ENCODE results near the gene OSTF1. TPM values are rescaled to one million over a fixed set of nuclear protein-coding genes. Genes with fewer than 3 reads are reported as not detected.
A peak's percentile ranks its signal among the peaks of the same experiment; 100 is the strongest.

Gene OSTF1
- total and polyA plus RNA-seq, 3 experiments from 2014 or later, result 71.9 to 170 (median 76.0) TPM

- H3K27me3 ChIP-seq (ENCODE audit: insufficient read depth, low read length, poor library complexity, severe bottlenecking), result no peaks in the 10 kb centered on the region
- peak overlapping the region in 6 of 8 donors; percentile 15 to 91 (median 52) for H3K27ac Mint-ChIP-seq
- H3K9me3 ChIP-seq (ENCODE audit: low read length), result no peaks in the 10 kb centered on the region
- no peaks in the 10 kb centered on the region for H3K9me3 Mint-ChIP-seq
- ChIA-PET CTCF (interaction anchor here (1.1 to 1.8 kb wide), 2 partner anchors 43 to 120 kb away, joined by 4 read pairs; partner anchors contain the start of gene CARNMT1), POLR2A (interaction anchor here (0.7 kb wide), 1 partner anchor 43 kb away, joined by 4 read pairs; no protein-coding TSS in a partner anchor)
- peaks cover 8% of the 10 kb centered on the region for H3K36me3 ChIP-seq (ENCODE audit: insufficient read depth, low read length)
- no peak overlapping the region for H3K4me3 ChIP-seq (ENCODE audit: low read length)
- peak in 4 of 5 donors; percentile 16 to 68 (median 25) for DNase-seq
- no peak overlapping the region for H3K27ac ChIP-seq (ENCODE audit: low read depth, low read length)
- no peaks in the 10 kb centered on the region for H3K27me3 Mint-ChIP-seq
- H3K36me3 Mint-ChIP-seq, result peaks cover 9 to 67% (median 22%) of the 10 kb centered on the region in 3 donors
- no peak overlapping the region for H3K4me3 Mint-ChIP-seq
- peaks cover 7% of the 10 kb centered on the region for H3K4me1 ChIP-seq (ENCODE audit: insufficient read depth, low read length)
- peaks cover 13 to 15% (median 15%) of the 10 kb centered on the region in 3 donors for H3K4me1 Mint-ChIP-seq
Measured at GRCh38 chr9:75071530-75072122, 16.7 kb upstream of the OSTF1 start.

GRCh38 chr9:75072895-75073294, 15.4 kb upstream of the OSTF1 start:
- H3K9me3 Mint-ChIP-seq, result no peaks in the 10 kb centered on the region
- CTCF ChIA-PET, result interaction anchor here (1.8 kb wide), 1 partner anchor 121 kb away, joined by 4 read pairs; no protein-coding TSS in a partner anchor
- H3K36me3 Mint-ChIP-seq, result peaks cover 8 to 57% (median 21%) of the 10 kb centered on the region in 3 donors

GRCh38 chr9:75081632-75082031, 6.7 kb upstream of the OSTF1 start:
- POLR2A ChIA-PET, result no interaction called here
- Mint-ChIP-seq H3K4me1 (peaks cover 35 to 48% (median 43%) of the 10 kb centered on the region in 3 donors), H3K36me3 (peaks cover 0 to 52% (median 26%) of the 10 kb centered on the region in 3 donors), H3K4me3 (no peak overlapping the region), H3K27me3 (no peaks in the 10 kb centered on the region), H3K27ac (peak overlapping the region in 1 of 8 donors; percentile 21), H3K9me3 (no peaks in the 10 kb centered on the region)
- Histone ChIP-seq H3K9me3 (ENCODE audit: low read length) (no peaks in the 10 kb centered on the region), H3K4me3 (ENCODE audit: low read length) (no peak overlapping the region), H3K27ac (ENCODE audit: low read depth, low read length) (no peak overlapping the region), H3K4me1 (ENCODE audit: insufficient read depth, low read length) (peaks cover 23% of the 10 kb centered on the region), H3K36me3 (ENCODE audit: insufficient read depth, low read length) (peaks cover 18% of the 10 kb centered on the region), H3K27me3 (ENCODE audit: insufficient read depth, low read length, poor library complexity, severe bottlenecking) (no peaks in the 10 kb centered on the region)
- CTCF ChIA-PET, result no interaction called here
- DNase-seq, result no peak

More at GRCh38 chr9:75072895-75073294, 15.4 kb upstream of the OSTF1 start:
- H3K27me3 Mint-ChIP-seq, result no peaks in the 10 kb centered on the region
- H3K27ac Mint-ChIP-seq, result peak overlapping the region in 1 of 8 donors; percentile 82
- DNase-seq, result no peak
- Histone ChIP-seq H3K4me1 (ENCODE audit: insufficient read depth, low read length) (peaks cover 7% of the 10 kb centered on the region), H3K27me3 (ENCODE audit: insufficient read depth, low read length, poor library complexity, severe bottlenecking) (no peaks in the 10 kb centered on the region), H3K4me3 (ENCODE audit: low read length) (no peak overlapping the region), H3K9me3 (ENCODE audit: low read length) (no peaks in the 10 kb centered on the region), H3K36me3 (ENCODE audit: insufficient read depth, low read length) (peaks cover 5% of the 10 kb centered on the region), H3K27ac (ENCODE audit: low read depth, low read length) (no peak overlapping the region)
- POLR2A ChIA-PET, result no interaction called here
- H3K4me3 Mint-ChIP-seq, result no peak overlapping the region
- peaks cover 14 to 21% (median 20%) of the 10 kb centered on the region in 3 donors for H3K4me1 Mint-ChIP-seq

GRCh38 chr9:75083188-75083970, 4.9 kb upstream of the OSTF1 start:
- Mint-ChIP-seq H3K9me3 (no peaks in the 10 kb centered on the region), H3K36me3 (peaks cover 0 to 51% (median 24%) of the 10 kb centered on the region in 3 donors), H3K4me1 (peaks cover 36 to 49% (median 45%) of the 10 kb centered on the region in 3 donors), H3K27ac (peak overlapping the region; percentile 80 to 99 (median 94)), H3K27me3 (no peaks in the 10 kb centered on the region), H3K4me3 (peak overlapping the region; percentile 8 to 75 (median 26))
- DNase-seq, result peak; percentile 38 to 75 (median 53)
- H3K9me3 ChIP-seq (ENCODE audit: low read length), result no peaks in the 10 kb centered on the region
- no peak overlapping the region for H3K4me3 ChIP-seq (ENCODE audit: low read length)
- peak overlapping the region; percentile 20 for H3K27ac ChIP-seq (ENCODE audit: low read depth, low read length)
- no peaks in the 10 kb centered on the region for H3K27me3 ChIP-seq (ENCODE audit: insufficient read depth, low read length, poor library complexity, severe bottlenecking)
- ChIA-PET POLR2A (interaction anchor here (0.6 to 1.1 kb wide), 3 partner anchors 56 to 130 kb away, joined by 3 to 6 read pairs (median 3); no protein-coding TSS in a partner anchor), CTCF (interaction anchor here (0.9 to 1.7 kb wide), 8 partner anchors 9 to 310 kb away, joined by 3 to 5 read pairs (median 3); partner anchors contain the start of genes C9orf40 and CARNMT1)
- peaks cover 29% of the 10 kb centered on the region for H3K4me1 ChIP-seq (ENCODE audit: insufficient read depth, low read length)
- H3K36me3 ChIP-seq (ENCODE audit: insufficient read depth, low read length), result peaks cover 13% of the 10 kb centered on the region

GRCh38 chr9:75084081-75084672, 4.1 kb upstream of the OSTF1 start:
- Mint-ChIP-seq H3K9me3 (no peaks in the 10 kb centered on the region), H3K4me3 (peak overlapping the region in 1 of 7 donors; percentile 32), H3K27ac (peak overlapping the region; percentile 38 to 95 (median 90)), H3K27me3 (no peaks in the 10 kb centered on the region), H3K36me3 (peaks cover 0 to 53% (median 23%) of the 10 kb centered on the region in 3 donors), H3K4me1 (peaks cover 39 to 53% (median 45%) of the 10 kb centered on the region in 3 donors)
- POLR2A ChIA-PET, result interaction anchor here (0.6 to 1.1 kb wide), 3 partner anchors 57 to 131 kb away, joined by 3 to 6 read pairs (median 3); no protein-coding TSS in a partner anchor
- H3K27ac ChIP-seq (ENCODE audit: low read depth, low read length), result no peak overlapping the region
- H3K9me3 ChIP-seq (ENCODE audit: low read length), result no peaks in the 10 kb centered on the region
- peaks cover 29% of the 10 kb centered on the region for H3K4me1 ChIP-seq (ENCODE audit: insufficient read depth, low read length)
- peaks cover 12% of the 10 kb centered on the region for H3K36me3 ChIP-seq (ENCODE audit: insufficient read depth, low read length)
- H3K4me3 ChIP-seq (ENCODE audit: low read length), result no peak overlapping the region
- CTCF ChIA-PET, result interaction anchor here (1.2 to 1.7 kb wide), 3 partner anchors 56 to 311 kb away, joined by 3 to 5 read pairs (median 4); partner anchors contain the start of genes C9orf40 and CARNMT1
- no peaks in the 10 kb centered on the region for H3K27me3 ChIP-seq (ENCODE audit: insufficient read depth, low read length, poor library complexity, severe bottlenecking)
- no peak for DNase-seq

- Mint-ChIP-seq H3K27ac (peak overlapping the region; percentile 66 to 97 (median 92)), H3K9me3 (no peaks in the 10 kb centered on the region), H3K4me3 (peak overlapping the region; percentile 53 to 96 (median 92)), H3K36me3 (peaks cover 0 to 44% (median 17%) of the 10 kb centered on the region in 3 donors), H3K27me3 (no peaks in the 10 kb centered on the region), H3K4me1 (peaks cover 51 to 68% (median 58%) of the 10 kb centered on the region in 3 donors)
- no peak for DNase-seq
- Histone ChIP-seq H3K4me1 (ENCODE audit: insufficient read depth, low read length) (peaks cover 39% of the 10 kb centered on the region), H3K27me3 (ENCODE audit: insufficient read depth, low read length, poor library complexity, severe bottlenecking) (no peaks in the 10 kb centered on the region), H3K9me3 (ENCODE audit: low read length) (no peaks in the 10 kb centered on the region), H3K36me3 (ENCODE audit: insufficient read depth, low read length) (peaks cover 12% of the 10 kb centered on the region), H3K27ac (ENCODE audit: low read depth, low read length) (no peak overlapping the region), H3K4me3 (ENCODE audit: low read length) (no peak overlapping the region)
- POLR2A ChIA-PET, result interaction anchor here (0.9 to 3.8 kb wide), 3 partner anchors 58 to 134 kb away, joined by 4 to 53 read pairs (median 23); partner anchors contain the start of genes C9orf40 and CARNMT1
- CTCF ChIA-PET, result interaction anchor here (0.6 to 1.5 kb wide), 5 partner anchors 59 to 310 kb away, joined by 3 to 4 read pairs (median 3); partner anchors contain the start of gene C9orf40
Measured at GRCh38 chr9:75085640-75086039, 2.7 kb upstream of the OSTF1 start.

GRCh38 chr9:75086541-75087288, 1.6 kb upstream of the OSTF1 start:
- Mint-ChIP-seq H3K4me3 (peak overlapping the region; percentile 89 to 99 (median 96)), H3K27me3 (no peaks in the 10 kb centered on the region), H3K9me3 (no peaks in the 10 kb centered on the region), H3K27ac (peak overlapping the region; percentile 93 to 98 (median 97)), H3K4me1 (peaks cover 60 to 79% (median 68%) of the 10 kb centered on the region in 3 donors), H3K36me3 (peaks cover 0 to 36% (median 9%) of the 10 kb centered on the region in 3 donors)
- Histone ChIP-seq H3K36me3 (ENCODE audit: insufficient read depth, low read length) (peaks cover 12% of the 10 kb centered on the region), H3K27me3 (ENCODE audit: insufficient read depth, low read length, poor library complexity, severe bottlenecking) (no peaks in the 10 kb centered on the region), H3K9me3 (ENCODE audit: low read length) (no peaks in the 10 kb centered on the region), H3K4me3 (ENCODE audit: low read length) (peak overlapping the region; percentile 89), H3K4me1 (ENCODE audit: insufficient read depth, low read length) (peaks cover 49% of the 10 kb centered on the region), H3K27ac (ENCODE audit: low read depth, low read length) (peak overlapping the region; percentile 95)
- no peak for DNase-seq
- POLR2A ChIA-PET, result interaction anchor here (0.7 to 3.8 kb wide), 4 partner anchors 59 to 1490 kb away, joined by 3 to 53 read pairs (median 13); partner anchors contain the start of genes C9orf40 and CARNMT1
- CTCF ChIA-PET, result interaction anchor here (1.0 to 2.5 kb wide), 8 partner anchors 9 to 134 kb away, joined by 3 to 20 read pairs (median 3); partner anchors contain the start of genes C9orf40 and CARNMT1

All from CD8-positive, alpha-beta memory T cell (primary cell).